ENCODE results near the gene RPS8.
"Not testable (repeated sequence)": the region's sequence is repeated elsewhere in the genome, so short reads cannot be mapped to it uniquely, and the experiment has no call there.

The RPS8 gene

DNA sequence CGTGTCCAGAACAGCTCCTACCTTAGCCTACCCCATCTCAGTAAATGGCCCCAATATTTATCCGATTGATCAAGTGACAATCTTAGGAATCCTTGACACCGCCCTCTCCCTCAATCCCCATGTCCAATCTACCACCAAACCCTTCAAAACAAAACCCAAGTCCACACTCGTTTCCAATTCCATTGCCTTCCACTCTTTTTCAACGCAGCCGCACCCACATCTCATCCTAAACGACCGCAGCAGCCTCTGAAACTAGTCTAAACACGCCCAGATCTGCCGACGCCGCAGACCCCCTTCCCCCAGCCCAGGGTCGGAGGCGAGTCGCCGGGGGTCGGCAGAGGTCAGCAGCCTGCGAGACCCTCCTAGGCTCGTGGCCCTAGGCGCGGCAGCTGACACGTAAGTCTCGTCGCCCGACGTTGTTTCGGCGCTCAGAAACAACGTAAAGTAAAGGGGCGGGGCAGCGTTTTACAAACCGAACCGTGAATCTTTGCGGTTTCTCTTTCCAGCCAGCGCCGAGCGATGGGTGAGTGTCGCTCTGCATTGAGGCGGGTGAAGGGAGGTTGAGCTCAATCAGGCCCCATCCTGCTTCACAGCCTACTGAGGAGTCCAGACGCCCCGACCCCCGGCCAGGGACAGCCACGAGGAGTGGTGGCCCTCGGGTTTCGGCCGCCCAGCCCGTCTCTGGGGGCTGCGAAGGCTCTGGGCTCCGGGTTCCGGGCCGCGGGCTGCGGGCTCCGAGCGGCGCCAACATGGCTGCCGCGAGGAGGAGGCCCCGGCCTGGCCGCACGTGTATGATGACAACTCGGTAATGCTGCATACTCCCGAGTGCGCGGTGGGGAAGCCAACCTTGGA is at the start of gene RPS8:
Gene RPS8, plus strand, starts transcription at position 463 of the 852 bp plus-strand sequence. Its CDS starts 57 bp downstream, at position 520.
- peak; percentile 95 for DNase-seq (ENCODE audit: low read depth)
- TF ChIP-seq, protein P1, sequence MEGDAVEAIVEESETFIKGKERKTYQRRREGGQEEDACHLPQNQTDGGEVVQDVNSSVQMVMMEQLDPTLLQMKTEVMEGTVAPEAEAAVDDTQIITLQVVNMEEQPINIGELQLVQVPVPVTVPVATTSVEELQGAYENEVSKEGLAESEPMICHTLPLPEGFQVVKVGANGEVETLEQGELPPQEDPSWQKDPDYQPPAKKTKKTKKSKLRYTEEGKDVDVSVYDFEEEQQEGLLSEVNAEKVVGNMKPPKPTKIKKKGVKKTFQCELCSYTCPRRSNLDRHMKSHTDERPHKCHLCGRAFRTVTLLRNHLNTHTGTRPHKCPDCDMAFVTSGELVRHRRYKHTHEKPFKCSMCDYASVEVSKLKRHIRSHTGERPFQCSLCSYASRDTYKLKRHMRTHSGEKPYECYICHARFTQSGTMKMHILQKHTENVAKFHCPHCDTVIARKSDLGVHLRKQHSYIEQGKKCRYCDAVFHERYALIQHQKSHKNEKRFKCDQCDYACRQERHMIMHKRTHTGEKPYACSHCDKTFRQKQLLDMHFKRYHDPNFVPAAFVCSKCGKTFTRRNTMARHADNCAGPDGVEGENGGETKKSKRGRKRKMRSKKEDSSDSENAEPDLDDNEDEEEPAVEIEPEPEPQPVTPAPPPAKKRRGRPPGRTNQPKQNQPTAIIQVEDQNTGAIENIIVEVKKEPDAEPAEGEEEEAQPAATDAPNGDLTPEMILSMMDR (IDR thresholded peaks at IDR 0.05; ENCODE audit: insufficient read depth, low read depth, low read length, missing control alignments), result no peak
- peak within 1 kb of the TSS; percentile 80 for H3K4me3 ChIP-seq (ENCODE audit: low read depth, low read length)

DNA sequence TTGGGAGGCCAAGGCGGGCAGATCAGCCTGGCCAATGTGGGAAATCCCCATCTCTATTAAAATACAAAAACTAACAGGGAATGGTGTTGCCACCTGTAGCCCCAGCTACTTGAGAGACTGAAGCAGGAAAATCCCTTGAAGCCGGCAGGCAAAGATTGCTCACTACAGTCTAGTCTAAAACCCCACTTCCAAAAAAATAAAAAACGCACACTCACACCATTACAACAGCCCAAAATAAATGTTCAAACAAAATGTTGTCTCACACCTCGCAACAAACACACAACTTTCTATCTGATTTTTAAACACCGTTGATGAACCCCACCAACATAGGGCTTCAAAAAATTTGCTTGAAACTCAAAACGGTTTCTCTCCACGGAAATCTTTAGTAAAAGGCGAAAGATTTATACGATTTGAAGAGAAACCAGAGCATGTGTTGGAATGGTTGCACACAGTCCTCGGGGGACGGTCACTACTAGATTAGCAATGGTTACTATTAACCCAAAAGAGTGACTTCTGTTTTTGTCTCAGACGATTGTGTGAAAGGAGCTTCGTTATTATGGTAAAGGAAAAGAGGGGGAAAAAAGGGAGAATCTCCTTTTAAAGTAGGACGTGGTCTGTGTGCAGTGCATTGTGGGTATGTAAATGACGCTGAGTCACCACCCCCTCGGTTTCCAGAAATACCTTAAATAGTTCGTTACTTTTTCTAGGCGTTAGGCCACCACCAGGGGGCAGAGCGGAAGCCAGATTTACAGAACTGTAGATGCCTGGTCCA is 44.4 kb upstream of the RPS8 start, which contains the start of gene RNU5D-1:
Gene RNU5D-1, minus strand, starts transcription at position 430 of the 772 bp plus-strand sequence.
- H3K4me3 ChIP-seq (ENCODE audit: low read depth, low read length), result peak within 1 kb of the TSS; percentile 50
- DNase-seq (ENCODE audit: low read depth), result peak; percentile 99
- TF ChIP-seq, protein P1 (IDR thresholded peaks at IDR 0.05; ENCODE audit: insufficient read depth, low read depth, low read length, missing control alignments), result peak; percentile 82

DNA sequence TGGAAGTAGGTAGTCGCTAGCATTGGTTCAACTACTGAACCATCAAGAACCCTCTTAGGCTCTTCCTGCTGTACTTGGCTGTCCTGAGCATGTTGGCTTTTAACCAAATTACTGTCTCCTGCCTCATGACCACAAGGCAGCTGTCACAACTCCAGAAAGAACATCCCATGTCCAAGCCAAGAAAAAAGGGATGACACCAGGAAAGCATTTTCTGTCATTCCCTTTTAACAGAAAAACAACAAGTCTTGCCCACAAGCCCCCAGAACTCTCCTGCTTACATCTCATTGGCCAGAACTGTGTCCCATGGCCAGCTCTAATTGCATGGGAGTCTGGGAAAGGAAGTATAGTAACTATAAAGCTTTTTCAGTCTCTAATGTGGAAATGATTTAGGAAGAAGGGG is 42.0 kb upstream of the RPS8 start:
- TF ChIP-seq, protein P1 (IDR thresholded peaks at IDR 0.05; ENCODE audit: insufficient read depth, low read depth, low read length, missing control alignments), result no peak
- DNase-seq (ENCODE audit: low read depth), result no peak
- no peak overlapping the region for H3K4me3 ChIP-seq (ENCODE audit: low read depth, low read length)

DNA sequence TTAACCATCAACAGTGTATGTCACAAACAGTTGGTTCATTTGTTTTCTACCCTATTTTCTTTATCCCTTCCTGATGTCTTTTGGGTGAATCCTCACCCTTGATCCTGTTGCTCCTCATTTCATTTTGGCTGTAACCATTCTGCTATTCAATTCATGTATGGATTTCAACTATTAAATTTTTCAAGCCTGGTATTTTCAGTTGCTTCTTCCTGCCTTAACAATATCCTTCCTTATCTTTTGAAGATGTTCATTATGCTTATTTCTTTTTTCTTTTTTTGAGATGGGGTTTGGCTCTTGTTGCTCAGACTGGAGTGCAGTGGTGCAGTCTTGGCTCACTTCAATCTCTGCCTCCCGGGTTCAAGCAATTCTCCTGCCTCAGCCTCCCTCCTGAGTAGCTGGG is 41.6 kb upstream of the RPS8 start:
- DNase-seq (ENCODE audit: low read depth), result no peak
- no peak overlapping the region for H3K4me3 ChIP-seq (ENCODE audit: low read depth, low read length)
- TF ChIP-seq, protein P1 (IDR thresholded peaks at IDR 0.05; ENCODE audit: insufficient read depth, low read depth, low read length, missing control alignments), result no peak

DNA sequence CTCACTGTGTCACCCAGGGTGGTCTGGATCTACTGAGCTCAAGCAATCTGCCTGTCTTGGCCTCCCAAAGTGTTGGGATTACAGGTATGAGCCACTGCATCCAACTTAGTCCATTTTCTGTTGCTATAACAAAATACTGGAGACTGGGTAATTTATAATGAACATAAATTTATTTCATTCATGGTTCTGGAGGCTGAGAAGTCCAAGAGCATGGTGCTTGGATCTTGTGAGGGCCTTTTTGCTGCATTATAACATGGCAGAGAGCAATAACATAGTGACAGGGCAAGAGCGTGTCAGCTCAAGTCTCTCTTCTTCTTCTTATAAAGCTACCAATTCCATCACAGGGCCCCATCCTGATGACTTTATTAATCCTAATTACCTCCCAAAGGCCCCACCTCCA is 39.3 kb upstream of the RPS8 start:
- no peak for DNase-seq (ENCODE audit: low read depth)
- TF ChIP-seq, protein P1 (IDR thresholded peaks at IDR 0.05; ENCODE audit: insufficient read depth, low read depth, low read length, missing control alignments), result no peak
- H3K4me3 ChIP-seq (ENCODE audit: low read depth, low read length), result no peak overlapping the region

DNA sequence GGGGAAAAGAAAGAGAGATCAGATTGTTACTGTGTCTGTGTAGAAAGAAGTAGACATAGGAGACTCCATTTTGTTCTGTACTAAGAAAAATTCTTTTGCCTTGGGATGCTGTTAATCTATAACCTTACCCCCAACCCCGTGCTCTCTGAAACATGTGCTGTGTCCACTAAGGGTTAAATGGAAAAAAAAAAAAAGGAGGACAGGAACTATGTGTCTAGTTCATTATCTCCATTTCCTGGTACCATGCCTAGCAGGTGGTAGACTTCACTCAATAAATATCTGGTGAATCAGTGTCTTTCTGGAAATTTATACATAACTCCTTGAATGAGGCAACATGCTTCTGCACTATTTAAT is 36.4 kb upstream of the RPS8 start:
- peak overlapping the region; percentile 93 for H3K4me3 ChIP-seq (ENCODE audit: low read depth, low read length)

More for the DNA sequence above, 36.4 kb upstream of the RPS8 start:
- not testable (repeated sequence) for DNase-seq (ENCODE audit: low read depth)

Data from GM12865 (cell line).